Colonic mucosa (tissue), 4 donors: ENCODE results near the gene FUBP3. TPM values are rescaled to one million over a fixed set of nuclear protein-coding genes. Genes with fewer than 3 reads are reported as not detected.

Experiments used
- DNase-seq: peaks from one replicate; pipeline ENCODE4 v3.0.0-alpha.2; 2020
- H3K27ac ChIP-seq: fragments of 200-600 bp; one replicate; pipeline ENCODE4 v1.8.0; 2021
- H3K27me3 ChIP-seq: fragments of 200-600 bp; one replicate; pipeline ENCODE4 v1.8.0; 2021
- H3K36me3 ChIP-seq: fragments of 200-600 bp; one replicate; pipeline ENCODE4 v1.8.0; 2021
- H3K4me1 ChIP-seq: fragments of 200-600 bp; one replicate; pipeline ENCODE4 v1.8.0; 2021; ENCODE audit warnings: mild to moderate bottlenecking
- H3K4me3 ChIP-seq: fragments of 200-600 bp; one replicate; pipeline ENCODE4 v1.8.0; 2021
- H3K9ac ChIP-seq, 2 donors: one replicate each; pipeline ENCODE4 v1.7.0; 2013; ENCODE audit warnings: control low read depth in 2 of 2, low read depth in 2 of 2, low read length in 2 of 2
- H3K9me3 ChIP-seq: fragments of 200-600 bp; one replicate; pipeline ENCODE4 v1.8.0; 2021
- intact Hi-C: fragments of 100-400 bp; cut with DNase I; formaldehyde crosslinking; loops from one replicate; pipeline ENCODE4 v1.14.1; 2022
- total RNA-seq, 2 donors: library from RNA; stranded (reverse); fragmentation: NEBNext Ultra II Directional in 1 of 2; extraction: Animal tissue kit (Norgen Biotek cat#: 25700) in 1 of 2; gene quantifications; one replicate each; pipeline ENCODE4 v1.2.1, GENCODE V29; 2021
- TF ChIP-seq, protein P1 (sequence below): fragments of 200-600 bp; IDR thresholded peaks from one replicate; pipeline ENCODE4 v1.8.0; 2022; ENCODE audit warnings: antibody characterized with exemption, mild to moderate bottlenecking
- donor health status: healthy.
- donor health status: DM: no; HTN: no; CAD: no.
- donor health status: DM: no; HTN: no; CAD: no.

FUBP3 gene
- total RNA-seq, 2 donors from 2014 or later = 44.7 to 50.0 TPM

DNA sequence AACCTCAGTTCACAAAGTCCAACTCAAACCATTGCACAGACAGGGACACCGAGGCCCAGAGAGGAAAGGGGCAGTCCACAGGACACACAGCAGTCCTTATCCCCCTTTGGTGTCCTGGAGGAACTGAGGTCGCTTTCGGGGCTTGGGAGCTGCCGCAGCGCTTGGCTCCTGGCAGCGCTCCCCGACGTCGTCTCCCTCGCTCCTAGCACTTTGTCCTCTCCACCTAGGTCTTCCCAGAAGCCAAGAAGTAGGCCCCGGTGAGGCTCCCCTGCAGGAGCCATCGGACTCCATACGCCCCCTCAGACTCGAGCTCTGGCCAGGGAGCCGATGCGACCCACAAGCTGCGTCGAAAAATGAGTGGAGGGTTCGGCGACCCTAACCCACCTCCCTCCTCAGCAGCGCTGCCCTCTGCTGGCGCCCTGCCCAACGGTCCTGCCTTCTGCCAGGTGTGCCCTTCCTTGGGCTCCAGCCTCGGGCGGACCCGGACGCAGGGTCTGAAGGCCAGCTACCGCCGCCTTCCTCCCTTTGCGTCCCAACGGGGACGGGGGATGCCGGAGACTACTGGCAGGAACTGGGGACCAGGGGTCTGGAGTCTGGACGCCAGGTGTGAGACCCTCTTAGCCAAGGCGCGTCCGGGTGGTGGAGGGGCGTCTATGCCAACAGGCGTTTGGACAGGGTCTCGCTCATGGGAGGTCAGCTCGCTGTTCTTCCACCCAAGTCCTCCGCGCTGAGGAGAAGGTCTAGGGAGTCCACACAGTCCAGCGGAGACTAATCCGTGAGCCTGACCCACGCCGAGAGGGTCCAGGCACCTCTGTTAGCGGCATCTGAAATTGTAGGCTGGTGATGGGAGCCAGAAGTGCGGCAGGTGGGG, 83.0 kb downstream of the FUBP3 start:
- Histone ChIP-seq H3K4me1 (peaks cover 3% of the 10 kb centered on the region), H3K27me3 (peaks cover 100% of the 10 kb centered on the region), H3K9ac (no peak overlapping the region), H3K36me3 (no peaks in the 10 kb centered on the region), H3K27ac (no peak overlapping the region), H3K9me3 (no peaks in the 10 kb centered on the region), H3K4me3 (no peak overlapping the region)
- intact Hi-C loops = no loop called here
- no peak for DNase-seq
- TF ChIP-seq, protein P1, sequence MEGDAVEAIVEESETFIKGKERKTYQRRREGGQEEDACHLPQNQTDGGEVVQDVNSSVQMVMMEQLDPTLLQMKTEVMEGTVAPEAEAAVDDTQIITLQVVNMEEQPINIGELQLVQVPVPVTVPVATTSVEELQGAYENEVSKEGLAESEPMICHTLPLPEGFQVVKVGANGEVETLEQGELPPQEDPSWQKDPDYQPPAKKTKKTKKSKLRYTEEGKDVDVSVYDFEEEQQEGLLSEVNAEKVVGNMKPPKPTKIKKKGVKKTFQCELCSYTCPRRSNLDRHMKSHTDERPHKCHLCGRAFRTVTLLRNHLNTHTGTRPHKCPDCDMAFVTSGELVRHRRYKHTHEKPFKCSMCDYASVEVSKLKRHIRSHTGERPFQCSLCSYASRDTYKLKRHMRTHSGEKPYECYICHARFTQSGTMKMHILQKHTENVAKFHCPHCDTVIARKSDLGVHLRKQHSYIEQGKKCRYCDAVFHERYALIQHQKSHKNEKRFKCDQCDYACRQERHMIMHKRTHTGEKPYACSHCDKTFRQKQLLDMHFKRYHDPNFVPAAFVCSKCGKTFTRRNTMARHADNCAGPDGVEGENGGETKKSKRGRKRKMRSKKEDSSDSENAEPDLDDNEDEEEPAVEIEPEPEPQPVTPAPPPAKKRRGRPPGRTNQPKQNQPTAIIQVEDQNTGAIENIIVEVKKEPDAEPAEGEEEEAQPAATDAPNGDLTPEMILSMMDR = no peak

DNA sequence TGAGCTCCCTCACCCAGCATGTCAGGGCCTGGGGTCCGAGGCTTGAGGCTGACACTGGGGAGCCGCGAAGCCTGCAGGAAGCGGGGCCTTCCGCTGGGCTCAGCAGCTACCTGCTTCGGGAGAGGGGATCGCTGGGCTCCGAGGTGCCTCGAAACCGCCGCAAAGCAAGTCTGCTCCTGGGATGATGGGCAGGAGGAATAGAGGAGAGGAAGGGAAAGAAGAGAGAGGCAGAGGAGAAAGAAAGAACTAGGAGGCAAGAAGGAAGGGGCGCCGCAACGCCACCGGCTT, 83.5 kb downstream of the FUBP3 start:
- Histone ChIP-seq H3K27me3 (peaks cover 100% of the 10 kb centered on the region), H3K9me3 (no peaks in the 10 kb centered on the region), H3K27ac (no peak overlapping the region), H3K9ac (no peak overlapping the region), H3K4me1 (peaks cover 3% of the 10 kb centered on the region), H3K4me3 (no peak overlapping the region), H3K36me3 (no peaks in the 10 kb centered on the region)
- intact Hi-C loops = no loop called here
- TF ChIP-seq, protein P1 = no peak
- DNase-seq = no peak

DNA sequence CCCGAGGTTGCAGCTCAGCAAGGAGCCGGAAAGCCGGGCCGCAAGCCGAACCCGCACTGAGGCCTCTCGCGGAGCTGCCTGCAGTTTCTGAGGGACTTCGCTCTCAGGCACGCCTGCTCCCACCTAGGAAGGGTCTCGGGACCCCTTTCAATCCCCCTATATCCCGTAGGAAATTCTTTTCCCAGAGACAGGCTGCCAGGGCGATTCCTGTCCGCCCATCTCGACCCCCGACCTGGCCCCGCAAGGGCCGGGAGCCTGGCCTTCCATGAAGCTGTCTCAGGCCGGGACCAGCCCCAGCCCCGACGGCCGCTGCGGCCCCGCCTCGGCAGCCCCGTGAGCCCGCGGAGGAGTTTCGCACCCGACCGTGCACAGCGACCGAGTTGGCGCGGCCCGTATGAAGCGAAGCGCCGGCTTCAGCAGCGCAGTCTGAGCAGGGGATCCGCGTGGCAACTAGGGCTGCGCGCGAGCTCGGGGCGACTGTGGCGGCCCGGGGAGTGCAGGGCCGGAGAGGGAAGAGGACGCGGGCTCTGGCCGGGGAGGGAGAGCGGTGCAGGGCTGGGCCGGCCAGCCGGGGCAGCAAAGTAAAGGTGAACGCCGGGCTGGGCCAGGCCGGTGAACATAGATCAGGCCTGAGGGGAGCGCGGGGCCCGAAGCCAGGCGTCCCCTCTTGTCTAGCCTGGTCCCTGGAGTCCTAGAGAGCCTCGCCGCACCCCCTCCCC, 84.0 kb downstream of the FUBP3 start:
- peaks cover 99% of the 10 kb centered on the region for H3K27me3 ChIP-seq
- peak overlapping the region; percentile 3 for H3K4me3 ChIP-seq
- H3K9me3 ChIP-seq = no peaks in the 10 kb centered on the region
- peaks cover 3% of the 10 kb centered on the region for H3K4me1 ChIP-seq
- no peak overlapping the region for H3K27ac ChIP-seq
- intact Hi-C loops = no loop called here
- DNase-seq = no peak
- H3K9ac ChIP-seq = no peak overlapping the region
- no peaks in the 10 kb centered on the region for H3K36me3 ChIP-seq
- TF ChIP-seq, protein P1 = no peak

DNA sequence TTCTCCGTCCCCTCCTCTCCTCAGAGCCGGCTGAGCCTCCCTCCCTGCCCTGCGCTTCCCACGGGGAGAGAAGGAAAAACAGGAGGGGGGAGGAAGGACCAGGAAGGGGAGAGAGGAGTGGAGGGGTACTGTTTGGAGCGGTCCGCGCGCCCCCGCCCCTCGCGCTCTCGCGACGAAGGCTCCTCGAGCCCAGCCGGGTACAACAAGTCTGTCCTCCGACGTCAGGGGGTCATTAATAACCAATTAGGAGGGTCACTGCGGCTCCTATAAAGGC, 84.5 kb downstream of the FUBP3 start:
- peaks cover 94% of the 10 kb centered on the region for H3K27me3 ChIP-seq
- H3K4me3 ChIP-seq = no peak overlapping the region
- no peaks in the 10 kb centered on the region for H3K9me3 ChIP-seq
- H3K9ac ChIP-seq = no peak overlapping the region
- no peak overlapping the region for H3K27ac ChIP-seq
- TF ChIP-seq, protein P1 = no peak
- no peak for DNase-seq
- no peaks in the 10 kb centered on the region for H3K36me3 ChIP-seq
- intact Hi-C loops = no loop called here
- H3K4me1 ChIP-seq = peaks cover 3% of the 10 kb centered on the region

DNA sequence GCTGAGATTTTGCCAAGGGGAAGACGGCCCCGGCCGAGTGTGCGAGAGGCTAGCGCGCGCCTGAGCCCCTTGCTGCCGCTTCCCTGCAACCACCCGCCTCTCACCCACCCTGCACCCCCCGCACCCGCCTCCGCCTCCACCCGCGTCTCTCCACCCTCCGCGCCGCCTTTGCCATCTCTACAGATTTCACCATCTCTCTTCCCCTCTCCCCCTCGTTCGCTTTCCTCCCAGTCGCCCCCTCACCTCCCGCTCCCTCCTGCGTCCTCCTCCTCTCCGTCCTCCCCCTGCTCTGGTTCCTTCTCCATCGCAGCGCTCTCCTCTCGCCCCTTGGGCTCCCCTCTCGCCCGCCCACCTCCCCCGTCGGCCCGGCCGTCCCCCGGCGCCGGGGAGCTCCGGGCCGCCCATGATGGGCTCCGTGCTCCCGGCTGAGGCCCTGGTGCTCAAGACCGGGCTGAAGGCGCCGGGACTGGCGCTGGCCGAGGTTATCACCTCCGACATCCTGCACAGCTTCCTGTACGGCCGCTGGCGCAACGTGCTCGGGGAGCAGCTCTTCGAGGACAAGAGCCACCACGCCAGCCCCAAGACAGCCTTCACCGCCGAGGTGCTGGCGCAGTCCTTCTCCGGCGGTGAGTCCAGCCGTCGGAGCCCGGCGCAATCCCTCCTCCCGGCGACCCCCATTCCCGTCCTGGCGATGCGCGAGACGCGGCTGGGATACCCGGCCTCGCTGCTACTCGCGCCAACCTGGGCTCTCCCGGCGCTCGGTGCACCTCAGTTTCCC, 85.1 kb downstream of the FUBP3 start, which contains the start of gene PRDM12:
TSS of gene PRDM12 (plus strand) at position 344 of the 778 bp plus-strand sequence. CDS start at position 404, 60 bp downstream.
- DNase-seq = no peak
- TF ChIP-seq, protein P1 = no peak
- Histone ChIP-seq H3K27me3 (peaks cover 89% of the 10 kb centered on the region), H3K9ac (no peak within 1 kb of the TSS), H3K4me3 (peak within 1 kb of the TSS; percentile 3), H3K4me1 (peaks cover 3% of the 10 kb centered on the region), H3K9me3 (no peaks in the 10 kb centered on the region), H3K36me3 (no peaks in the 10 kb centered on the region), H3K27ac (no peak within 1 kb of the TSS)
- intact Hi-C loops = no loop called here
